Activated CD8-positive, alpha-beta T cell treated with anti-CD3 and anti-CD28 coated beads for 36 hours (primary cell): ENCODE measurements around the gene KIAA0513. TPM values are rescaled to one million over a fixed set of nuclear protein-coding genes. Genes with fewer than 3 reads are reported as not detected.
A peak's percentile ranks its signal among the peaks of the same experiment; 100 is the strongest.

ENCODE experiments used
- ATAC-seq: fragments of 200-7000 bp; cut with Tn5 transposase; one replicate; pipeline ENCODE4 v1.10.0; 2021; ENCODE audit warnings: mild to moderate bottlenecking, moderate library complexity
- CTCF ChIA-PET: fragments of 350-600 bp; sonication (Branson Sonifier 250); formaldehyde crosslinking; loops from one replicate; lab custom pipeline; 2021; ENCODE audit warnings: antibody characterized with exemption; lab: Charles Lee
- POLR2A ChIA-PET: fragments of 350-600 bp; sonication (Branson Sonifier 250); formaldehyde crosslinking; loops from one replicate; lab custom pipeline; 2021; ENCODE audit warnings: antibody characterized with exemption; lab: Charles Lee
- DNase-seq: peaks from one replicate; pipeline ENCODE4 v3.0.0-alpha.2; 2020
- H3K27ac Mint-ChIP-seq: one replicate; pipeline ENCODE4 v1.8.0; 2021; ENCODE audit warnings: mild to moderate bottlenecking, mixed read lengths
- H3K27me3 Mint-ChIP-seq: one replicate; pipeline ENCODE4 v1.8.0; 2021; ENCODE audit warnings: mixed read lengths
- H3K36me3 Mint-ChIP-seq: one replicate; pipeline ENCODE4 v1.8.0; 2021; ENCODE audit warnings: low read depth, mixed read lengths
- H3K4me1 Mint-ChIP-seq: one replicate; pipeline ENCODE4 v1.8.0; 2021; ENCODE audit warnings: low read depth, mixed read lengths
- H3K4me3 Mint-ChIP-seq: one replicate; pipeline ENCODE4 v1.8.0; 2021; ENCODE audit warnings: mild to moderate bottlenecking, moderate library complexity, mixed read lengths
- H3K9me3 Mint-ChIP-seq: one replicate; pipeline ENCODE4 v1.8.0; 2021; ENCODE audit warnings: mixed read lengths
- intact Hi-C: fragments of 100-400 bp; cut with micrococcal nuclease; formaldehyde crosslinking; loops from one replicate; pipeline ENCODE4 v1.10.0; 2022
- total RNA-seq, 2 experiments: library from RNA; stranded (reverse); gene quantifications; one replicate each; pipeline ENCODE4 v1.2.3, GENCODE V29; 2021
- TF ChIP-seq, protein P1 (sequence below): fragments of 200-600 bp; IDR thresholded peaks from one replicate; pipeline ENCODE4 v1.8.0; 2022; ENCODE audit warnings: antibody characterized with exemption, mild to moderate bottlenecking

KIAA0513 gene
- total RNA-seq, 2 experiments from 2014 or later, result 3.9 to 5.3 TPM

- Mint-ChIP-seq H3K4me1 (peaks cover 9% of the 10 kb centered on the region), H3K27me3 (no peaks in the 10 kb centered on the region), H3K27ac (no peak overlapping the region), H3K4me3 (no peak overlapping the region), H3K9me3 (no peaks in the 10 kb centered on the region), H3K36me3 (peaks cover 2% of the 10 kb centered on the region)
- CTCF ChIA-PET, result no interaction called here
- ATAC-seq (no peak), DNase-seq (peak; percentile 25)
- POLR2A ChIA-PET, result no interaction called here
- TF ChIP-seq, protein P1, sequence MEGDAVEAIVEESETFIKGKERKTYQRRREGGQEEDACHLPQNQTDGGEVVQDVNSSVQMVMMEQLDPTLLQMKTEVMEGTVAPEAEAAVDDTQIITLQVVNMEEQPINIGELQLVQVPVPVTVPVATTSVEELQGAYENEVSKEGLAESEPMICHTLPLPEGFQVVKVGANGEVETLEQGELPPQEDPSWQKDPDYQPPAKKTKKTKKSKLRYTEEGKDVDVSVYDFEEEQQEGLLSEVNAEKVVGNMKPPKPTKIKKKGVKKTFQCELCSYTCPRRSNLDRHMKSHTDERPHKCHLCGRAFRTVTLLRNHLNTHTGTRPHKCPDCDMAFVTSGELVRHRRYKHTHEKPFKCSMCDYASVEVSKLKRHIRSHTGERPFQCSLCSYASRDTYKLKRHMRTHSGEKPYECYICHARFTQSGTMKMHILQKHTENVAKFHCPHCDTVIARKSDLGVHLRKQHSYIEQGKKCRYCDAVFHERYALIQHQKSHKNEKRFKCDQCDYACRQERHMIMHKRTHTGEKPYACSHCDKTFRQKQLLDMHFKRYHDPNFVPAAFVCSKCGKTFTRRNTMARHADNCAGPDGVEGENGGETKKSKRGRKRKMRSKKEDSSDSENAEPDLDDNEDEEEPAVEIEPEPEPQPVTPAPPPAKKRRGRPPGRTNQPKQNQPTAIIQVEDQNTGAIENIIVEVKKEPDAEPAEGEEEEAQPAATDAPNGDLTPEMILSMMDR, result no peak
- intact Hi-C loops, result no loop called here
These were observed 9.4 kb downstream of the KIAA0513 start for GRCh38 chr16:85037050-85037410.

DNA sequence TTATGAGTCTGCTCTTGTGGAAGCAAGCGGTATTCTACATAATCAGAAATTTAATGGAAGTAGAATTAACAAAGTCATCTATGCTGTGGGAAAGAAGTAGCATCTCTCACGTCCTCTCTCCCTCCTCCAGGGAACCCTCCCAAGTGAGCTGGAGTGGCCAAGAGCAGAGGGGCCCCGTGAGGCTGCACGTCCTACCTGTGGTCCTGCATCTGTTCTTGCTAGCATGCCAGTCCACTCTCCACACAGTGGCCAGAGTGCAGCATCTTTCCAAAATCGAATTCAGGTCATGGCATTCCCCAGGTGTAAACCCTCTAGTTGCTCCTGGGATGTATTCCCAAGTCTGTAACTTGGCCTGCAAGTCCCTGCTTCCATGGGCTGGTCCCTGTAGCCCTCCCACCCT, 10.1 kb downstream of the KIAA0513 start:
- TF ChIP-seq, protein P1, result no peak
- CTCF ChIA-PET, result no interaction called here
- DNase-seq, result no peak
- POLR2A ChIA-PET, result no interaction called here
- no peak for ATAC-seq
- Mint-ChIP-seq H3K4me1 (peaks cover 9% of the 10 kb centered on the region), H3K27me3 (no peaks in the 10 kb centered on the region), H3K4me3 (no peak overlapping the region), H3K27ac (no peak overlapping the region), H3K36me3 (no peaks in the 10 kb centered on the region), H3K9me3 (no peaks in the 10 kb centered on the region)
- intact Hi-C loops, result no loop called here

GRCh38 chr16:85040685-85041084, 13.1 kb downstream of the KIAA0513 start:
- Mint-ChIP-seq H3K4me3 (no peak overlapping the region), H3K4me1 (peaks cover 10% of the 10 kb centered on the region), H3K27me3 (no peaks in the 10 kb centered on the region), H3K9me3 (no peaks in the 10 kb centered on the region), H3K27ac (no peak overlapping the region), H3K36me3 (no peaks in the 10 kb centered on the region)
- intact Hi-C loops, result no loop called here
- TF ChIP-seq, protein P1, result no peak
- ChIA-PET POLR2A (interaction anchor here (0.8 kb wide), 1 partner anchor 16 kb away, joined by 3 read pairs; no protein-coding TSS in a partner anchor), CTCF (no interaction called here)
- ATAC-seq (no peak), DNase-seq (no peak)

DNA sequence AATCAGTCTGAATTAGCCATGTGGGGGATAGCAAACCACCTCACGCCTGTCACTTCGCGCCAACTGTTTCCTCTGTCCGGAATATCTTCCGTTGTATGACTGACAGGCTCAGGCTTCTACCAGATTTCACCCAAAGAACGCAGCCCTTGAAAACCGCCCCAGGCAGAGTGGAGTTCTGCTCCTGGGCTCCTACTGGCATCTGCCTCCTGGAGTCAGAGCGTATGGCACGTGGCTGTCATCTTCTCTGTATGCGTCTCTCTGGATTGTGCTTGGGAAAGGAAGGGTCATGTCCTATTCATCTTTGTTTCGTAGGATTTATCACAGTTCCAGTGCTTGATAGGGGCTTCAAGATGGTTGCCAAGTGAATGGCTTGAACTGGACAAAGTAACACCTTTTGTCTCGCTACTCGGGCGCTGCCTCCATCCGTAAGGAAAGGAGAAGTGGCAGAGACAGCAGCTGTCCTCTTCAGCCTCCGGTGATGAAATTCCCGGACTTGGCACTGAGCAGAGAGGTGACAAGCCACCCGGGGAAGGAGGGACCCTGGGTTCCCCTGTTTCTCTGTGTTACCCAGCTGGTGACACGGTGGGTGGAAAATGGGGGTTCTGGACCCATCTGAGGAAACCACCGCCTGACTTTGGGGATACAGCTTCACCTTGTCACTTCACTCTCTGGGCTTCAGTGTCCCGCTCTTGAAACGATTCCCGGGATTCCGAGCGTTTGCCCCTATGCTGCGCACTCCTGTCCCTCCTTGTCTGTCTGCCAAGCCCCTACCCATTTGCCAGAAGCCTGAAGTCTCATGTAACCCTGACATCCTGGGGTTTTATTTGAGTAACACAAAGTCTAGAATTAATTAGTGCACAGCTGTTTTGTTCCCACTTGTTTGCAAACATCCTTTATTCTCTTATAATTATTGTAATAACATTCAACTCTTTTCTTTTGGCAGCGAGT, 13.9 kb downstream of the KIAA0513 start:
- Mint-ChIP-seq H3K27ac (no peak overlapping the region), H3K4me1 (peaks cover 17% of the 10 kb centered on the region), H3K9me3 (no peaks in the 10 kb centered on the region), H3K27me3 (no peaks in the 10 kb centered on the region), H3K4me3 (no peak overlapping the region), H3K36me3 (no peaks in the 10 kb centered on the region)
- TF ChIP-seq, protein P1, result no peak
- POLR2A ChIA-PET, result interaction anchor here (0.6 to 1.1 kb wide), 3 partner anchors 10 to 32 kb away, joined by 3 to 5 read pairs (median 3); no protein-coding TSS in a partner anchor
- CTCF ChIA-PET, result no interaction called here
- intact Hi-C loops, result no loop called here
- ATAC-seq (no peak), DNase-seq (no peak)

DNA sequence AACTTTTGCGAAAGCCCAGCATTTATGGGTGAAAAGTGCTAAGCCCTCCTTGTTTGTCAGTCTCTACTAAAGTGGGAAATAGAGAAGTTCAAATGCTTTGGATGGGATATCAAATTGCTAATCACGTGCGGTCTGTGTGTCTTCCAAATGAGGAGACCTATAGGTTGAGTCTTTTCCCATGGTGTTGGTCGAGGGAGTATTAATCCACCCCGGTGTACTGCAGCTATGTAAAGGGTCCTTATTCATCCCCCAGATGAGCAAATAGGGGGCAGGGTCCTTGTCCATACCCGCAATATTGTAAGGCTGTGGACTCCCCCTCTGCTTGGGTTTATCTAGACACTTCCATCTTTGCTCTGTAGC, 14.6 kb downstream of the KIAA0513 start:
- Mint-ChIP-seq H3K27me3 (no peaks in the 10 kb centered on the region), H3K27ac (no peak overlapping the region), H3K4me3 (no peak overlapping the region), H3K9me3 (no peaks in the 10 kb centered on the region), H3K4me1 (peaks cover 15% of the 10 kb centered on the region), H3K36me3 (no peaks in the 10 kb centered on the region)
- no peak for ATAC-seq
- intact Hi-C loops, result no loop called here
- POLR2A ChIA-PET, result interaction anchor here (1.1 kb wide), 1 partner anchor 10 kb away, joined by 5 read pairs; no protein-coding TSS in a partner anchor
- CTCF ChIA-PET, result no interaction called here
- TF ChIP-seq, protein P1, result no peak
- no peak for DNase-seq
